ENCODE data around the gene ACOT12.

ACOT12 gene

DNA sequence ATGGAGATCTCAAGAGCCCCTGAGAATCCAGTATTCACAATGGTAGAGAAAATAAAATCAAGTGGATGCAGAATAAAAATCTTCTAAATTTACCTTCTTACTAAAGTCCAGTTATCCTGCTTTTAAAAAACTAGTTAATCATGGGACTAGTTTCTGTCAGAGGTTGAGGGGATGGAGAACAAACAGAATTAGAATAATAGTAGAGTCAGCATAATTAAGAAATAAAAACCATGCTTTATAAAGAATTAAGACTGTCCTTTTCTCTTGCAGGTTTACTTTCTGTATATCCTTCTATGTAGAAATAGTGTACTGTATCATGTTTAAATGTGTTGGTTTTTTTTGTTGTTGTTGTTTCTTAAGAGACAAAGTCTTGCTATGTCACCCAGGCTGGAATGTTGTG is 23.0 kb downstream of the ACOT12 start:
- TF ChIP-seq GATA2 (IDR thresholded peaks at IDR 0.05; ENCODE audit: low read depth, low read length) (no peak), GATA3 (IDR thresholded peaks at IDR 0.05; ENCODE audit: low read depth, low read length) (no peak)

- TF ChIP-seq GATA3 (IDR thresholded peaks at IDR 0.05; ENCODE audit: low read depth, low read length) = no peak
- no peak for TF ChIP-seq GATA2 (IDR thresholded peaks at IDR 0.05; ENCODE audit: low read depth, low read length)
These were observed 28.4 kb downstream of the ACOT12 start for GRCh38 chr5:81365541-81365940.

DNA sequence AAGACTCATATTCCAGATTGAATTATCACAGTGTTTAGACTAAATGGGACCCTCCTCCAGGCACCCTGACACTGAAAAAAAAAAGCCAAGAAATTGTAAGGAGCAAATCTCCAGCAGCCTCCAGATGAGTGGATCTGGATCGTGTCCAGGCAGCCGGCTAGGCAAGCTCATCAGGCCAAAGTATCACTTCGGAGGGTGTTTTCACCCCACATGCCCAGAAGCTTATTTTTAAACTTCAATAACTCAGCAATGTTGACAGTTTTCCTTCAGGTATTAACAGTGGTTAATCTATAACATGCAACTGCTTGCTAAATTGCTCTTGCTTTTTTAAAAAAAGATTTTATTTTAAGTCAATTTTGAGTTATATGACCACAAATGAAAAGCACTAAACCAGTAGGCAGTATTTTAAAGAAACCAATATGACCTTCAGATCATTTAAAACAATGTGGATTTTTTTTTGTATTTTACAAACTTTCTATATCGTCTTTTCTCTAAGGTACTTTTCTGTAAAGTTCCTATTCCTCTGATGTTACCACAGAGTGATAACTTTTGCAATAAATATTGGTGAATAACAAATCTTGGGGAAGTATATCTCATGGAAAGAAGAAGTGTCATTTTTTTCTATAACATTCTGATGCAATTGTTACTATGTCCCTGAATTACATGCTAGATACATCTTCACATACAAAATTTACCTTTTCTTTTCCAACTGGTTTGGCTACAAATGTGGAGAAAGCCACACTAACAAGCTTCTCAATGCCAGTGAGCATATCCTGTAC is 30.7 kb downstream of the ACOT12 start:
- TF ChIP-seq GATA2 (IDR thresholded peaks at IDR 0.05; ENCODE audit: low read depth, low read length) (no peak), GATA3 (IDR thresholded peaks at IDR 0.05; ENCODE audit: low read depth, low read length) (no peak)

GRCh38 chr5:81361600-81361999 is 32.3 kb downstream of the ACOT12 start:
- TF ChIP-seq GATA2 (IDR thresholded peaks at IDR 0.05; ENCODE audit: low read depth, low read length) = no peak
- no peak for TF ChIP-seq GATA3 (IDR thresholded peaks at IDR 0.05; ENCODE audit: low read depth, low read length)

DNA sequence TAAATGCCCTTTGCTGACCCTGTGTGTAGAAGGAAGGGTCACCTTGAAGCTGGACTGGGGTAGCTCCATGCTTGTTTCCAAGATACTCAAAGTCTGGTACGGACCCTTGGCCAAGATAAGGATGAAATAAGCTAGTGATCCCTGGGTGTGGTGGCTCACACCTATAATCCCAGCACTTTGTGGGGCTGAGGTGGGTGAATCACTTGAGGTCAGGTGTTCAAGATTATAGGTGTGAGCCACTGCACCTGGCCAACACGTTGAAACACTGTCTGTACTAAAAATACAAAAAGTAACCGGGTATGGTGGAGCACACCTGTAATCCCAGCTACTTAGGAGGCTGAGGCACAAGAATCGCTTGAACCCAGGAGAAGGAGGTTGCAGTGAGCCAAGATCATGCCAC is 33.3 kb downstream of the ACOT12 start:
- no peak for TF ChIP-seq GATA2 (IDR thresholded peaks at IDR 0.05; ENCODE audit: low read depth, low read length)
- TF ChIP-seq GATA3 (IDR thresholded peaks at IDR 0.05; ENCODE audit: low read depth, low read length) = no peak

DNA sequence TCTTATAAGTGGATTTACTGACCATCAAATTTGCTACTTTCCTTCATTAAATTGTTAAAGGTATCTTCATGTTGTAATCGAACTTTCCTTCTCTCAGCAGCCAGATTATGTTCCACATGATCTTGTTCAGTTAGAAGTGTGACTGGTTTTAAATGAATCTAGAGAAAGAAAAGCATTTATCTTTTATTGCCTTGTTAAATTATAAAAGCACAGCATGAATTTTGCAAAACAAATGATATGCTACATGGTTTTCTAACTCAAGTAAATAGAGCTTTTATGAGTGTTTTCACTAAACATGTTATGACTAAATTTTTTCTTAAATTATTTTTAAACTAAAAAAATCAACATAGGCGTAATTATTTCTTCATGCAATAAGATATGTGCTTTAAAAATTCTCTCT is 34.1 kb downstream of the ACOT12 start:
- no peak for TF ChIP-seq GATA2 (IDR thresholded peaks at IDR 0.05; ENCODE audit: low read depth, low read length)
- no peak for TF ChIP-seq GATA3 (IDR thresholded peaks at IDR 0.05; ENCODE audit: low read depth, low read length)

GRCh38 chr5:81359108-81359507 is 34.8 kb downstream of the ACOT12 start:
- TF ChIP-seq GATA3 (IDR thresholded peaks at IDR 0.05; ENCODE audit: low read depth, low read length) (no peak), GATA2 (IDR thresholded peaks at IDR 0.05; ENCODE audit: low read depth, low read length) (no peak)

DNA sequence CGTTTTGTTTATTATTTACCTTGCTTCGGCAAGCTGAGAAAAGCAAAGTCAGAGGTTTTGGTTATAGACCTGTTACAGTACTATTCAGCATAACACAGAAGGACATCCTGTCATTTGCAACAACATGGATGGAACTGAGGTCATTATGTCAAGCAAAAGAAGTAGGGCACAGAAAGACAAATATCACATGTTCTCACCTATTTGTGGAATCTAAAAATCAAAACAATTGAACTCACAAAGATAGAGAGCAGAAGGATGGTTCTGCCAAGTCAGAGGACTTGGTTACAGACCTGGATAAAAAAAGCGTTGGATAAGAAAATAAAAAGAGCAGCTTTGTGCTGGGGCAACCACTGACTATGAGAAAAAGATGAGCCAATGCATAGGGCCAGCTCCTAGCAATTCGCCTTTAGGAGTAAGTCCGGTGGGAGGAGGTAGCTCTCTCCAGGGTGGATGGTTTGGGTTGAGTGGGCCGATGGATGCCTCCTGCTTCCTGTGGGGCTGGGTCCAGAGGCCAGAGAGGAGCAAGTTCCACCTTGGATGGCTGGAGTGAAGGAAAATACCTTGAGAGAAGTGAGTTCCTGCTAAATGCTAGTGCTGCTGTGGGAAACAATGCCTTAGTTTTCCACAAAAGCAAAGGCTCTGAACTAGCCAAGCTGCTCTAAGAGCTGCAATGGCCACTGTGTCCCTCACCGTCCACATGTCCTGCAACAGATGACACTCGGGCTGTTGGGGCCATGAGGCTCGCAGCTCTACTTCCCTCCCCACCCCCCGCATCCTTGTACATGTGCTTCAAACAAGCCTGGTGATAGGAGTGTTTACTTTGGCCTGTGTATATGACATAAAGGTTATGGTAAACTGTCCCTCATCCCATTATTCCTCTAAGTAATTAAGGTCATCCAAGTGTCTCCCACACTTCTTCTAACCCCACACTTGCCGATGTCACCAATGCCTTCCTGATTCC is 38.4 kb downstream of the ACOT12 start:
- no peak for TF ChIP-seq GATA3 (IDR thresholded peaks at IDR 0.05; ENCODE audit: low read depth, low read length)
- TF ChIP-seq GATA2 (IDR thresholded peaks at IDR 0.05; ENCODE audit: low read depth, low read length) = no peak

DNA sequence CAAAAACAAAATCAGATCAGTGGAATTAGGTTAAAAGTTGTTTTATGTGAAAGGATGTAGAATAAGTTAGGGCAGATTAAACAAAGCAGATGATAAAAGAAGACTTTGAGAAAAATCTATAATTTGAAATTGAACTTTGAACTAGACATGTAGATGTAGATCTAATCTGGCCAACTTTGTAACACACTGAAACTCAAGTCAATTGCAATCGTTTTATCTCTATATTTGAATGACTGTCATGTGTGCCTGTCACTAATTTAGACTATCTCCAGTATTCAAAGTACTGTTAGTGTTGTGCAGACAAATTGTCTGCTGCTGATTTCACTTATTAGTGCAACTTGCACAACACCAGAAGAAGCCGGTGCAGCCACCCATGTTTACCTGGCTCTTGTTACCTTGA is 39.8 kb downstream of the ACOT12 start:
- TF ChIP-seq GATA3 (IDR thresholded peaks at IDR 0.05; ENCODE audit: low read depth, low read length) = no peak
- TF ChIP-seq GATA2 (IDR thresholded peaks at IDR 0.05; ENCODE audit: low read depth, low read length) = no peak

DNA sequence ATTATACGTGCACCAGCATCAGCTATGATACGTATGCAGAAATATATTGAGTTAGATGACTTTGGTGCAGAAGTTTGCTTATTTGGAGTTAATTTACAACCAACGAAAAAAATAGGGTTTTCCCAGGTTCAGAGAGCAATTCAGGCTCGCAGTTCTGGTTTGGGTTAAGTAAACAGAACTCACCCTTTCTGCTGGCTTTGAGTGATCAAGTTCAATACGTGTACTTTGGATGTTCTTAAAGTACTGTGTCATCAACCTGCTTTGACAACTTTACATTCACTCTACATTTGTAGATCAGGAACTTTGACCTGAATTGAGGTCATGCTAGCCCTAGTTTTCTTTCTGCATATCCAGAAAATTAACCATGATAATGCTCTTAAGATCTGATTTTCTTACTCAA is 40.7 kb downstream of the ACOT12 start:
- TF ChIP-seq GATA2 (IDR thresholded peaks at IDR 0.05; ENCODE audit: low read depth, low read length) = no peak
- TF ChIP-seq GATA3 (IDR thresholded peaks at IDR 0.05; ENCODE audit: low read depth, low read length) = no peak

DNA sequence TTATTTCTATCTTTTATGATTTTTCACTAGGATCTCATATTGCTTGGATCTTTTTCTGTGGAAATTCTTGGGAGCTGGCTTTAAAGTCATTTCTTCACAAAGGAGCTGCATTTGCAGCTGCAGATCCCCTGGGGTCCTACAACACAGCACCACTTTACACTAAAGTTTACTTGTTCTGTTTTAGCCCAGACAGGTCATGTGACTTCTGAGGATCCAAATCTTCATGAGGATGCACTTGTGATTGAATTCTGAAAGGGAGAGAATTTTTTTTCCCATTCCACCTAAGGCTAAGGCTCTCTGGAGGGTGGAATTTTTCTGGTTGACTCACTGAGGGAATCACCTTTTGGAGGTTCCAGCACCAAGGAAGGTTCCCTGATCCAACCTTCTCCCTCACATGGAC is 43.4 kb downstream of the ACOT12 start:
- TF ChIP-seq GATA3 (IDR thresholded peaks at IDR 0.05; ENCODE audit: low read depth, low read length) = no peak

- TF ChIP-seq GATA2 (IDR thresholded peaks at IDR 0.05; ENCODE audit: low read depth, low read length) = no peak
- no peak for TF ChIP-seq GATA3 (IDR thresholded peaks at IDR 0.05; ENCODE audit: low read depth, low read length)
These were observed 44.8 kb downstream of the ACOT12 start for GRCh38 chr5:81349161-81349560.

GRCh38 chr5:81345411-81346003 is 48.4 kb downstream of the ACOT12 start:
- TF ChIP-seq GATA2 (IDR thresholded peaks at IDR 0.05; ENCODE audit: low read depth, low read length) = no peak
- no peak for TF ChIP-seq GATA3 (IDR thresholded peaks at IDR 0.05; ENCODE audit: low read depth, low read length)

DNA sequence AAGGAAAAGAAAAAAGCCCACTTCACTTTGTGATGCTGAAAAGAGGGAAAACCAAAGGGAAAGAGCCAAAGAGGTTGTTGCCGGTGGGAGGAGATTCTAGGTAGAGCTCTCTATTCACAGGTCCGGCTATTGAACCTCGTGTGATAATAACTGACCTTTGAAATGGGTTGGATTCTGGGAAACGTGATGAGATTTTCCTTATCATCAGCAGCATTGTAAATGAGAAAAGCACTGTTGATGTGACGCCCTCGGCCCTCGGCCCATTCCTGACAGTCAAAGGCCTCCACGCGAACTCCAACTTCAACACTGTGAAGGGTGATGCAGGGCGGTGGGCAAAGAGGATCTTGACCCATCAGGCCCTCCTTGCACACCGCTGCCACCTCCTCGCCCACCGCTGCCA is 49.2 kb downstream of the ACOT12 start:
- TF ChIP-seq GATA2 (IDR thresholded peaks at IDR 0.05; ENCODE audit: low read depth, low read length) (no peak), GATA3 (IDR thresholded peaks at IDR 0.05; ENCODE audit: low read depth, low read length) (no peak)
